ENCODE measurements around the gene LRBA.
"Not testable (repeated sequence)": the region's sequence is repeated elsewhere in the genome, so short reads cannot be mapped to it uniquely, and the experiment has no call there.

LRBA gene

DNA sequence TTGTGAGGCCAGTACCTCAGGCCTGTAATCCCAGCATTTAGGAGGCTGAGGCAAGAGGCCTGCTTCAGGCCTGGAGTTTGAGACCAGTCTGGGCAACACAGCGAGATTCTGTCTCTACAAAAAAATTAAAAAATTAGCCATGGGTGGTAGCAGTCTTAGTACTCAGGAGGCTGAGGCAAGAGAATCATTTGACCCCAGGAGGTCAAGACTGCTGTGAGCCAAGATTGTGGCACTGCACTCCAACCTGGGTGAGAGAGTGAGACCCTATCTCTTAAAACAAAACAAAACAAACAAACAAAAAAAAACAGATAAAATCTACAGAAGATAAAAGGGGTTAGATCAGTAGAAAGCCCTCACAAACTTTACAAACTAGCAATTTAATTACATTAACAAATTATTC, 352.4 kb downstream of the LRBA start:
- no peak for DNase-seq (ENCODE audit: low read depth in 2 of 2)

DNA sequence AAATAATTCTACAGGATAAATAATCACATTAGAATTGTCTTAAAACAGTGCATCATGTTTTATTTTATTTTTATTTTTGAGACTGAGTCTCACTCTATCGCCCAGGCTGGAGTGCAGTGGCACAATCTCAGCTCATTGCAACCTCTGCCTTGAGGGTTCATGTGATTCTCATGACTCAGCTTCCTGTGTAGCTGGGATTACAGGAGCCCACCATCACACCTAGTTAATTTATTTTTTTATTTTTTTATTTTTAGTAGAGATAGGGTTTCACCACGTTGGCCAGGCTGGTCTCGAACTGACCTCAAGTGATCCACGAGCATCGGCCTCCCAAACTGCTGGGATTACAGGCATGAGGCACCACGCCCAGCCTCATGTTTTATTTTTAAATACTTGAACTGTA, 353.5 kb downstream of the LRBA start:
- not testable (repeated sequence) for DNase-seq (ENCODE audit: low read depth in 2 of 2)

DNA sequence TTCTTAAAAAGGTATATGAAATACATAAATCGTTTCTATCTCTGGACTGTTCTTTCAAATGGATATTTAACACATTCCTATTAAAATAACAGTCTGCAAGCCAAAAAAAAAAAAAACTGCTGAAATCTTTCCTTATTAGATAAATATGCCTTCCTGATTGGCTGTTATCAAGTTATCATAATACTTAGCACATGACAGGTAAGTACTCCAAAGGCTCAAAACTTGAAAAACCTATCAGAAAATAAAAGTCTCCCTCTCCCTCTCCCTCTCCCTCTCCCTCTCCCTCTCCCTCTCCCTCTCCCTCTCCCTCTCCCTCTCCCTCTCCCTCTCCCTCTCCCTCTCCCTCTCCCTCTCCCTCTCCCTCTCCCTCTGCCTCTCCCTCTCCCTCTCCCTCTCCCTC, 356.8 kb downstream of the LRBA start:
- DNase-seq (ENCODE audit: low read depth in 2 of 2), result not testable (repeated sequence)

DNA sequence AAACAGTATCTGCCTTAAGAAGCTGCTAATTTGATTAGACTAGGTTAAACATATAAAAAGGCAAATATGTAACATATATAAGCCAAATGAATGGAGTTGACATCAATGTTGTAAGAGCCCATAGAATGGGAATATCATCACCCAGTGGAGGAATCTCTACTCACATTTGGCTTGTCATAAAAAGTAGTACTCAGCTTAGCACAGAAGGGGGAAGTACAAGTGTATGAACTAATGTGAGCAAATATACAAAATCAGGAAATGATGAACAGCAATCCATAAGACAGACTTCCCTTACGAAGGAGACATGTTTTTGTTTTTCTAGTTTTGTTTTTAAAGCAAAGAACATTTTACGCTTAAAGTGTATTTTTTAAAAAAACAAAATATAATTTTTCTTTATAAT, 358.2 kb downstream of the LRBA start:
- no peak for DNase-seq (ENCODE audit: low read depth in 2 of 2)

DNA sequence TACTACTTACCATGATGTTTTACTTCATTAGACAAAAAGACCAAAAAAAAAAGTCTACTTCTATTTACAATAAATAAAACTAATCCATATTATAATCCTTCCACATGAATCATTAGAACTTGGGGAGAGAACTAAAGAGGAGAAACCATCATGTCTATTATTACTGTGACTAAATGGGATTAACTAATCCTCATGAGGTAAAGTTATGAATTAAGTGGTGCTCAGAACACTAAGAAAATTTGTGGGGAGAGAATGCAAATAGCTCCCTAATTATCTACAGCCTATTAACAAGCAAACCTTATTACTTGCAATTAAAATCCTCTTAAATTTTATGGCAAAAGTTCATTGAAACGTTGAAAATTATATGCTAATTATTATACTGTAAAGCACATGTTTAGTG, 364.3 kb downstream of the LRBA start:
- no peak for DNase-seq (ENCODE audit: low read depth in 2 of 2)

DNA sequence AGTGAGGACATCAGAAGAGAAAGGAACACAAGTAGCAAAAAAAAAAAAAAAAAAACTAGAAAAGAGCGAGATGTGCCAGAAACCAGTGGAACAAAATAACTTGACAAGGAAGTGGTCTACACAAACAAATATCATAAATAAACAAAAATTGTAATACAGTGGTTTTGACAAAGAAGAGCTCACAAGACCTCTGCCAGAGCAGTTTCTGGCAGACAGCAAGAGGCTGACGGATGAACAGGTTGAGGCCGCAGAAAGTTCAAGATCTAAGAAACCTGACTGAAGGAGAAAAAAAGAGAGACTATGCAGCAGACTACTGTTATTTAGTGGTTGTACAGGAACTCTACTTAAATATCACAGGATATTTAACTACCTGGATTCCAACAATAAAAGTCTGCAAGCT, 367.0 kb downstream of the LRBA start:
- DNase-seq (ENCODE audit: low read depth in 2 of 2), result no peak

DNA sequence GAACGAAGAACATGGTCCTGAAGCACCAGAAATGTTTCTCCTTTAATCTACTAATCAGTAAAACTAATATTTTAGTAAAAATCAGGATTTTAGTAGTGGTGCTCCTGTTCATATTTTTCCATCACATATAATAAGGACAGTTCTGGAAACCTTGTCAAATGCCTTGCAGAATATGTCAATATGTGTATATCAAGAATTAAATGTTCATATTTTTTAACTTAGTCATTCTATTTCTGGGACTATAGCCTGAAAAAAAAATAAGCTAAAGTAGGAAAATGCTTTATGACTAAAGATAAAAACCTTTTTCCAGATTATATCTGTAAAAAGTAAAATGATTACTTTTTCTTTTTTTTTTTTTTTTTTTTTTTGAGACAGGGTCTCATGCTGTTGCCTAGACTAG, 368.1 kb downstream of the LRBA start:
- no peak for DNase-seq (ENCODE audit: low read depth in 2 of 2)

DNA sequence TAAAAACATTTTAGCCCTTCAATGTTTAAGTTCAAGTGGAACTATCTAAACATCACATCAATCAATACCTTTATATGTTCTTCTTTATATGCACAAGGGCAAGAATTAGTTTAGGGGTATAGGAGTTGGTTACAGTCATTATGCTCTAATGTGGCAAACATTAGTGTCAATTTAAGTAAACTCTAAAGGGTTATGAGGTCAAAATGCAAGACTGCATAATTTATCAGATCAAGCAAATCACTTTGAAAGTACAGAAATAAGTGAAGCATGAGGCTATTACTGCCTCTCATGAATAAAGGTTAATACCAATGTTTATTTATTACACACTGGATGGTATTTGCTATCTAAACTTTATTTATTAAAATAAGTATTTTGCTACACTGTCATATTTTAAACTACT, 373.5 kb downstream of the LRBA start:
- no peak for DNase-seq (ENCODE audit: low read depth in 2 of 2)

DNA sequence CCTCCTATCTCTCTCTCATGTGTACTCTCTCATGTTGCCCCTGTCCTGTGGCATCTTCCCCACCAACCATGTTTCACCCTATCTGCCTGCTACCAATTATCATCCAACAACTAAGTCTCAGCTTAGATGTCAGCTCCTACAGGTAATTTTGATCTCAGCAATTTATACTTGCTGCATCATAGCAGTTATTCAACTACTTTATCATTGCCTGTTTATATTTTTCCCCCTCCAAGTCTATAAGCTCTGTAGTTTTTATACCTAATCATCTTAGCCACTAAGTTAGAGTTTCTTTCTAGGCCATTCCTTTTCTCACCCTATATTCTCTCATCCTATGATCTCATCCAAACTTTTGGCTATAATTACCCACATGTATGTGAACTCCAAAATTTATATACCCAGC, 382.4 kb downstream of the LRBA start:
- DNase-seq (ENCODE audit: low read depth in 2 of 2), result no peak

DNA sequence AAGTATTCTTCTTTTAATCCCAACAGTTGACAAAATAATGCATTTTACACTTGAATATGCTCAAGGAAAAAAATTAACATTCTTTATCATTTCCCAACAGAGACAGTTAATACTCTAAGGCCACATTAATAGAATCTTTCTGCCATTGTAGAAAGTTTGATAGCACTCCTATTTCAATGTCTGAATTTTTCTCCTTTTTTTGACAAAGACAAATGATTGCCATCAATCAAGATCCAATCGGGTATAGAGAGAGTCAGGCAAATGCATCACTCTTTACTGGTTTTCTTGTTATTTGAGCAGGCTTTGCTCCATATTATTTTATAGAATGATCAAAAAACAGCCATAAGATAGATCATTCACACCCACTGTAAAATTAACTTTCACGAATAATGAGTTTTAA, 387.0 kb downstream of the LRBA start:
- DNase-seq (ENCODE audit: low read depth in 2 of 2), result no peak

DNA sequence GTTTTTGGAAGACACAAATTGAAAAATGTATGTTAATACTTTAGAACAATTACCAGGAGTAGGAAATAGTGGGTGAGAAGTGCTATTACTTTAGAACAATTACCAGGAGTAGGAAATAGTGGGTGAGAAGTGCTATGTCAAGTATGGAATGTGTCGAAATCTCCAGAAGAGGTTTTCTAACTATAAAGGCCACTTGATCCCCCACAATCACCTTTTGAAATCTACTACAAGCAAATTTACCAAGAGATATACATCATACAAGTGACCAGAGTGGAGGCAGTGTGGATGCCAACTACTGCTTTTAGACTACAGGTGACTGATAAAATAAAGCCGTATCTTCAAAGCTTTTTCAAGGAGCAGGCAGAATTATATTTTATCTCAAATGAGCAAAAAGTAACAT, 390.1 kb downstream of the LRBA start:
- no peak for DNase-seq (ENCODE audit: low read depth in 2 of 2)

DNA sequence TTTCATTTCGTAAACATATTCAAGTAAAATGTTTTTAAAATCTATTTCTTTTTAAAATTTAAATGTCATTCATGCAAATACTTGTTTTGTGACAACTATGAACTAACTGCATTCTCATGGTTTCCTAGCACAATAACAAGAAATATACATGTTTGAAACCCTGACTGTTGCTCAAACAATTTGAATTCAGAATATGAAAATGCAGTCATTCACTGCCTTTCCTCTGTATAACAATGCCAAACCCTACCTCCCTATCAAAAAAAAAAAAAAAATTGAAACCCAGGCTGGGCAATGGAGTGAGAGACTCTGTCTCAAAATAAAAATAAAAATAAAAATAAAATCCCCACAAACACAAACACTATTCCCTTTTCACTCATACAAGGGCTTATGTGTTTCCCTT, 391.0 kb downstream of the LRBA start:
- no peak for DNase-seq (ENCODE audit: low read depth in 2 of 2)

DNA sequence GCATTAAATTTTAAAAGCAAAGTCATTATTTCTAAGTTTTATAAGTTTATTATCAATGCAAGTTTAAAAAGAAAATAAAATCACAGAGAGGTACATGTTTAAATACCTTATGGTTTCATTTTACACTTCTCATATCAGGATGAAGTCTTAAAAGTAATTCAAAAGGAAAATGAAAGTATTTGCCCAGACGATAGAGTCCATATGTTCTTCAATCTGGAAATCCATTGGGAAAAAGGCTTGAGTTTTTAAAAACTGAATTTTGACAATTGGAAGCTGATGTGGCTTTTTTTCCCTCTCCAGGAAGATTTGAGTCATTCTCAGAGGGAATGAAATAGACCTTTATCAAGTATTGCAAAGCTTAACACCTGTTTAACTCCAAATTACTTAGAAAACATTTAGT, 396.0 kb downstream of the LRBA start:
- DNase-seq (ENCODE audit: low read depth in 2 of 2), result no peak

DNA sequence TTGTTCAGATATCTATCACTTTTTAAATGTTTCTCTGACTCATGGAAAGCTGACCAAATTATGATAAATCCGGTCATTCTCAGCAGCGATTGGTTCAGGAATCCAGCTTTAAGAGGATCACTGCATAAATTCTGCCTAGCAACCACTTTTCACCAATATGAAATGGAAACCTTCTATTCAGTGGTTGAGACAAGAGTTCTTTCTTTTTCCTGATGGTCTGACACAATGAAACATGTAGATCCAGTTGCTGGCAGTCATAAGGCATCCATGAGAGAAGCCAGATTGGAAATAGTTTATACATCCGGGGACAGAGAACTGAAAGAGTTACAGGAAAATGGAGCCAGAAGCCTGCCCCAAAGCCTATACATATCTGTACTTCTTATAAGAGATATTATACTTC, 406.0 kb downstream of the LRBA start:
- DNase-seq (ENCODE audit: low read depth in 2 of 2), result no peak

DNA sequence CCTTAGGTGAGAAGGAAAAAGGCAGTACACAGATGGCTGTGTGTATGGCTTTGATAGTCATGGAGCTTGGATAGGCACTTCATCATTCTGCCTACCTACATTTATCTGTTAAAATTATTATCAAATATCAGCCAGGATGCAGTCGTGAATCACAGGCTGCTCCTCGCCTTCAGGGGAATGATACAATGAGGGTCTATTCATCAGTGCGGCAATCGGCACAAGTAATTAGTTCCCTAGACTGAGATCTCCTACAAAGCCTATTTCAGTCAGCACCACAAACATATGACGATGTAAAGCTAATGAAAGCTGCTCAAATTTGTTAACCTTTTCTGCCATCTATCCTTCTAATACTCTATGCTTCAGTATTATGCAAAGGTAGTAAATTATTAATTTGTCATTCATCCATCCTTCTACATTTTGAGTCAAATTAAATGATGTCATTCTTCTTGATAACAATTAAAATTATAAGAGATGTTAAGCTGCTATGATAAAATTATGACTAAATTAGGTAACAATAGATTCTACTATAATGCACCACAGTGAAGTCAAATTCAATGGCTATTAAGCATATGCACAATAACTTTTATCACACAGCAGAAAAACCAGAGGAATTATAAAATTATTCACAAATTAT, 414.2 kb downstream of the LRBA start:
- DNase-seq (ENCODE audit: low read depth in 2 of 2), result no peak

DNA sequence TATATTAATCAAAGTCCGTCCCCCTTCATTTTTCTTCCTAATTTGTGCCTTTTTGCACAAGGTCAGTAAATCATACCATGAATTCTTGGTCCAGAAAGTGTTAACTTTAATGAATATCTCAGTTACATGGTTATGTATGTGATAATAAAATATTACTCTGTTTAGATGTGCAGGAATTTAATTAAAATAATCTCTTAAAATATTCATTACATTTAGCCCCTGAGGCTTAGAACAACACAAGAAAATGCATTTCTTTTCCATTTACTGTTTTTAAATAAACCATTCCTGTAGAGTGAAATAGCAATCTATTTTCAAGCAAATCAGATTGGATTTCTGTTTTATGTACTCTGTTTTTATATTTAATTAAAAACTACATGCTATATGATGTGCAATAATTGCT, 415.5 kb downstream of the LRBA start:
- no peak for DNase-seq (ENCODE audit: low read depth in 2 of 2)

DNA sequence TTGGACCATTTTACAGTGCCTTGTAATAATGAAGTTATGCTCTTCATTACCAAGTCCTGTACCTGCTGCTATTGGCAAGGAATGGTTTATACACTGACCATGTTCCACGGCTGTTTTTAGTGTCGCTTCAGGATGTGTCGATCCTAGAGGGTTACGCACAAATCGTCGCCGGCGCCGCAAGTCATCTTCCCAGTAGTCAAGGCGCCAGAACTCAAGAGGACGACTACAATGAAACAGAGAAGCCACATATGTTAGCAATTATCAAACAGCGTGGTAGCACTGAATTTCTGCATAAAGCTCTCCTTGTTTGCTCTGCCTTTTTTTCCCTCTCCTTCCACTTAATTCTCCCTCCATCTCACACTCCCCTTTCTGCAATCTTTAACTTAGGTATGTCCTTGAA, 416.2 kb downstream of the LRBA start:
- no peak for DNase-seq (ENCODE audit: low read depth in 2 of 2)

DNA sequence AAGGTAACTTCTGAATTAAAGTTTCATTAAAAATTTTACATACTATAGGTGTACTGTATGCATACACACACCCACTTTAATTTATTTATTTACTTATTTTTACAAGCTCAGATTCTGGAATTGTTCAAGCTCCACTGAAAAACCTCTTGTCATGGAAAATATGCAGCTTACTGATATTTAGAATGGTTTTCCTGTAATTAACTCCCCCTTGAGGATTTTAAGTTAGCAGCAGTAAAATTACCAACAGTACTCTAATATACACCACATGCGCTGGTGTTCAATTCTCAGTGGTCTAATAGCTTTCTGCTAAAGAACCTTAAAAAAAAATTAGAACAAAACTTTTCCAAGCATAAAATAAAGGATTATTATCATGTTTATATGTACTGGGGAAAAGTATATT, 421.1 kb downstream of the LRBA start:
- DNase-seq (ENCODE audit: low read depth in 2 of 2), result no peak

DNA sequence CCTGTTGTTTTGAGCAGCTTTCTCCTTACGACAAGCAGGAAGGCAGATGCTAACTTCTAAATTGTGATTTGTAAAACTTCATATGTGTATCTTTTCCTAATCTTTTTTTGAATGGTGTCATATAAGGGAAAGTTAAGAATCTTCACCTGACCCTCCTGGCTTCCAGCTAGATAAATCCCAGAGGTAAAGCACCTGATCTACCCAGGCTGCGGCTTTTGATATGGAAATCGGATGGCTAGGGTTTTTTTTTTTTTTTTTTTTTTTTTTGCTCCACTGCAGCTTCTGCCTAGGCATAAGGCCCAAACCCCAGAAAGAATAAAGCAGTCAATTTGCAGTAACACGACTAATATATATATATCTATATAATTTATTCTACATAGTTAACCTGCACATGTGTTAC, 423.2 kb downstream of the LRBA start:
- DNase-seq (ENCODE audit: low read depth in 2 of 2), result no peak

DNA sequence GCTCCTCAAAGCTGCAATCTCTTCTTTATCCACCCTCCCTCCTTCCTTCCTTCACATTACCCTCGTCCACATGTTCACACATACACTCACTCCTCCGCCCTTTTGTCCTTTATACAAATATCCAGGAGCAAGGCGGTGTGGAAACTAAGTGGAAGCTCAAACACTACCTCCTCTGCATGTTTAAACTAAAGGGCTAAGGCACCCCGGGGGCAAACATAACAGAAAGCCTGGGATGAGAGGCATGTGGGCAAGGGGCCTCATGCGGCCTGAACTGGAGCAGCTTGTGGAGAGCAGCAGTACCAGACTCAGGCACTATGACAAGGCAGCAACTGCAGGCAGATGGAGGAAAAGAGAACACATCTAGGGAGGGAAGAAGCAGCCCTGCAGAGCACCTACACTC, 423.7 kb downstream of the LRBA start:
- DNase-seq (ENCODE audit: low read depth in 2 of 2), result no peak

DNA sequence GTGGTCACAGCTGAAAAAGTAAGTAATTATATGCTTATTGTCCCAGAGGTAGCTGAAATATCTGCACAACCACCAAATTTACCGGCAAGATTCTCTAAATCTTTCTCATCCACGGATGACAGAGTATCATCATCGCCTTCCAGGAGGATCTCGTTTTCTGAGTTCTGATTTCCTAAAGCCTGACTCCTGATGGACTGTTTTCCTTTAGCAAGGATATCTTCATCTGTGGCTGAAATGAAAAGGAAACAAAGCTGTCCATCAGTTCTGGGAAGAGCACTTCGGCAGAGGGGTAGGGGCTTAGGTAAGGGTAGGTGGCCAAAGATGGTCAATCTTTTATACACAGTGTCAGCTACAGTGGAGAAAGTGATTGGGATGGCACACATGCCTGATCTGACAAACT, 424.5 kb downstream of the LRBA start:
- DNase-seq (ENCODE audit: low read depth in 2 of 2), result no peak

DNA sequence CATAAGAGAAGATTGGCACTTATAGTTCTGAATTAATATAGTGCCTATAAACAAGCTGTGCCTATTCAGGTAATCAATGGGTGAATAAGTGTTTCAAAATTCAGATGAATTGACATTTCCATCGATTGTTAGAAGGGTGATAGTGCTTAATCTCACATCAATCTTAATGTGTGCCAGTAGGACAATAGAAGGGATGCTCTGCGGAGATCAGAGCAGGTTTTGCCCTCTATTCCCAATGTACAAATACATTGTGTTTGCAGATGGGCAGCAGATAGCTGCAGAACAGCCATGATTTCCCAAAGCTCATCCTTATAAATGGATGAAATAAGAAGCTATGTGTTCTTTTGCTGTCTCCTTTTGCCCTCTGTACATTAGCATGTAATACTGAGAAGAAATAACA, 425.9 kb downstream of the LRBA start:
- no peak for DNase-seq (ENCODE audit: low read depth in 2 of 2)

DNA sequence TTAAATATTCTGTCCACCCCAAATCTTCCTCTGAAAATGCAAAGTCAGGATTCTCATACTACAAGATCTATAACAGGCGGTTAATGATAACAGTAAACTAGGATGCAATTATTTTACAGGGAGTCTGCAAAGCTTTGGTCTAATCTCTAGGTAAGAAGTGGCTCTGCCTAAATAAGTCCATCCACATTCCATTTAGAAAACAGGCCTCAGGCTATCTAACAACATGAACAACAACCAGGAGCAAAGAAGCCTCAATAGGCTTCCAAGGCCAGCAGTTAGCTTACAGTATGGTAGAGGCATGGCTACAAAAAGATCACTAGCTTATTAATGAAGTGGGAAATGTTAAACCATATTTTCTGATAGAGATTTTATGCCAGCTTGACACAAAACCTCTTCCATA, 426.8 kb downstream of the LRBA start:
- DNase-seq (ENCODE audit: low read depth in 2 of 2), result no peak

DNA sequence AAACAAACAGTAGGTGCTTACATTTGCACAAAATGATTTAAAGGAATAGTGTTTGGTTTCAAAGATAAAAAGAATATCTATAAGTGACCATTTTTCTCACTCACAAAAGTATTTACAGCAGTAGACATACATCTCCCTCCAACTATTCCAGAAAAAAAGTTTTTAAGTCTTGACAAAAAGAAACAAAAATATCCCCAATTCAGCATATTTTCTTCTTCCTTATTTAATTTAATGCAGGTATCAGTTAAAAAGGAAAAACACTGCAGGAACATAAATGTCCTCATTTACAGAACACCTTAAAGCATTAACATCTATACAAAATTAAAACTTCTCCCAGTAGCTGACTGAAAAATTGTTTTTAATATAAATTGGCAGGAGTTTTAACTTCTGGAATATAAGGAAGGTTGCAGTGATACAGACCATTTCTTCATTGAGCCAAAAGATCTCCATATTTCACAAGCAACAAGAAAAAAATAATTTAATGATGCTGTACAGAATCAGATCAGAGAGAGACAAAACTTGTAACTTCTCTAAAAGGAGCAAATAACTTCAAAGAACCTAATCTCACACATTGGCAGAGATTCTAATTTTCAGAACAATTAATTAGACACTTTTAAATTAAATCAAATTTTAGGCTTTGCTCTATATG, 428.8 kb downstream of the LRBA start:
- no peak for DNase-seq (ENCODE audit: low read depth in 2 of 2)
